Stomach (tissue), 4 donors: ENCODE measurements around the gene DLX4.

Experiments
- CTCF ChIP-seq, 7 experiments: fragments of 450-650 bp in 4 of 7; fragments of 200-600 bp in 3 of 7; sonication (generic) in 3 of 7; IDR thresholded peaks; one replicate each; pipeline ENCODE4 v1.5.1; 2016 to 2019; ENCODE audit warnings: antibody characterized with exemption in 7 of 7, control low read depth in 2 of 7, mild to moderate bottlenecking in 1 of 7
- EP300 ChIP-seq: sonication (generic); formaldehyde crosslinking; IDR thresholded peaks from one replicate; pipeline ENCODE4 v1.6.1; 2017; ENCODE audit warnings: antibody characterized with exemption

GRCh38 chr17:49966767-49967166 lies 2.2 kb upstream of the DLX4 start:
- TF ChIP-seq EP300 = no peak
- TF ChIP-seq CTCF (IDR thresholded peaks at IDR 0.05) = no peak
